GM19324 (cell line): ENCODE data around the gene EFNA1.

Experiments
- ATAC-seq: cut with Tn5 transposase; IDR thresholded peaks from one replicate; pipeline ENCODE4 v1.9.1; 2021; ENCODE audit warnings: mild to moderate bottlenecking, moderate library complexity; ENCODE audit not compliant: unreplicated experiment, low FRiP score

EFNA1 gene

GRCh38 chr1:155127105-155127966, at the start of gene EFNA1:
EFNA1 (plus strand) TSS chr1:155127876; CDS start chr1:155127978, 102 bp downstream.
- no peak for ATAC-seq

- ATAC-seq, result no peak
Observed at GRCh38 chr1:155078469-155079209, 49.0 kb upstream of the EFNA1 start, which contains the start of gene EFNA3. EFNA3 (plus strand) TSS chr1:155078837; CDS start chr1:155078942, 105 bp downstream.

GRCh38 chr1:155079210-155079486, 48.5 kb upstream of the EFNA1 start:
- no peak for ATAC-seq

- ATAC-seq, result no peak
Observed at GRCh38 chr1:155079487-155080311, 48.0 kb upstream of the EFNA1 start.

- no peak for ATAC-seq
Observed at GRCh38 chr1:155080312-155081228, 47.1 kb upstream of the EFNA1 start.

GRCh38 chr1:155081472-155082300, 46.0 kb upstream of the EFNA1 start:
- ATAC-seq, result no peak

GRCh38 chr1:155082301-155083051, 45.2 kb upstream of the EFNA1 start:
- ATAC-seq, result no peak

- ATAC-seq, result no peak
Observed at GRCh38 chr1:155083052-155083541, 44.6 kb upstream of the EFNA1 start.

GRCh38 chr1:155083865-155084721, 43.6 kb upstream of the EFNA1 start:
- peak; percentile 1 for ATAC-seq

GRCh38 chr1:155084722-155085503, 42.8 kb upstream of the EFNA1 start:
- peak; percentile 79 for ATAC-seq

- ATAC-seq, result no peak
Observed at GRCh38 chr1:155085504-155086127, 42.1 kb upstream of the EFNA1 start.

GRCh38 chr1:155086128-155086741, 41.4 kb upstream of the EFNA1 start:
- no peak for ATAC-seq

- ATAC-seq, result no peak
Observed at GRCh38 chr1:155086856-155087535, 40.7 kb upstream of the EFNA1 start.

GRCh38 chr1:155091071-155092051, 36.3 kb upstream of the EFNA1 start:
- no peak for ATAC-seq
